GM12875 (cell line): ENCODE measurements around the gene TMEM26.

ENCODE experiments used
- H3K4me3 ChIP-seq: one replicate; pipeline ENCODE4 v1.5.1; 2011; ENCODE audit warnings: low read depth, low read length, control low read depth
- TF ChIP-seq, protein P1 (sequence below): IDR thresholded peaks from 2 replicates; pipeline ENCODE4 v1.5.1; 2011; ENCODE audit warnings: low read depth, mild to moderate bottlenecking, control low read depth, inconsistent platforms, low read length, moderate library complexity, borderline replicate concordance; ENCODE audit not compliant: insufficient read depth

The TMEM26 gene

DNA sequence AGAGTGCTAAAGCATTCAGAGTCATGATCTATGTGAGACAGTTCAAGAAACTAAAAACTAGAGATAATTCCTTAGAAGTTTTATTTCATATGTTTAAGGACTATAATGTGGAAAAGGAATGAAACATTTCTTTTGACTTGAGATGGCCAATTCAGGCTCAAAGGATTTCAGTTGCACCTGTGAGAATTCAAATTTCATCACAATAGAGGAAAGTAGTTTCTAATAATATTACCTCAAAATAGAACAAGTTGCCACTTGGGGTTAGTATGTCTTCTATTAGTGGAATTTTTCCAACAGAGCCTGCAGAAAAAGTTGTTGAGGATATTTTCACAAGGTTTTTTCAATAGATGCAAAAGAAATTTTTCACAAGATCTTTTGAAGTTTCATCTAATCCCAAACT is 37.4 kb downstream of the TMEM26 start:
- TF ChIP-seq, protein P1, sequence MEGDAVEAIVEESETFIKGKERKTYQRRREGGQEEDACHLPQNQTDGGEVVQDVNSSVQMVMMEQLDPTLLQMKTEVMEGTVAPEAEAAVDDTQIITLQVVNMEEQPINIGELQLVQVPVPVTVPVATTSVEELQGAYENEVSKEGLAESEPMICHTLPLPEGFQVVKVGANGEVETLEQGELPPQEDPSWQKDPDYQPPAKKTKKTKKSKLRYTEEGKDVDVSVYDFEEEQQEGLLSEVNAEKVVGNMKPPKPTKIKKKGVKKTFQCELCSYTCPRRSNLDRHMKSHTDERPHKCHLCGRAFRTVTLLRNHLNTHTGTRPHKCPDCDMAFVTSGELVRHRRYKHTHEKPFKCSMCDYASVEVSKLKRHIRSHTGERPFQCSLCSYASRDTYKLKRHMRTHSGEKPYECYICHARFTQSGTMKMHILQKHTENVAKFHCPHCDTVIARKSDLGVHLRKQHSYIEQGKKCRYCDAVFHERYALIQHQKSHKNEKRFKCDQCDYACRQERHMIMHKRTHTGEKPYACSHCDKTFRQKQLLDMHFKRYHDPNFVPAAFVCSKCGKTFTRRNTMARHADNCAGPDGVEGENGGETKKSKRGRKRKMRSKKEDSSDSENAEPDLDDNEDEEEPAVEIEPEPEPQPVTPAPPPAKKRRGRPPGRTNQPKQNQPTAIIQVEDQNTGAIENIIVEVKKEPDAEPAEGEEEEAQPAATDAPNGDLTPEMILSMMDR: no peak
- H3K4me3 ChIP-seq: no peak overlapping the region

DNA sequence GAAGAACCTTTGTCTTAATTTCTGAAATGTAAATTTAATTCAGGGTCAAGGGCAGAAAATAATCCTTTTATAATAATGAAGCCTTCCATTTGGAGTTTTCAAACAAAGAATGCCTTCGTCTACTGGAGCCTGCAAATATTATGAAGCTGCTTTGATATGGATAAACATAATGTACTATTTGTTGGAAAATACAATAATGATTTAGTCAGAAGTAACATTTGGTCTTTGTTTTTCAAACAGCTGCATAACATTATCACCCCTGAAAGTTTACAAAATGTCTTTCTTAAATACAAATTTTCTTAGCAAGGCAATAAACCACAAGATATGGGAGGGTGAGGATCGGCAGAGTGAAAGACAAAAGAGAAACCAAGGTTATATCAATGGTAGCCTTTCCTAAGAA is 41.5 kb downstream of the TMEM26 start:
- H3K4me3 ChIP-seq: no peak overlapping the region
- TF ChIP-seq, protein P1: no peak

DNA sequence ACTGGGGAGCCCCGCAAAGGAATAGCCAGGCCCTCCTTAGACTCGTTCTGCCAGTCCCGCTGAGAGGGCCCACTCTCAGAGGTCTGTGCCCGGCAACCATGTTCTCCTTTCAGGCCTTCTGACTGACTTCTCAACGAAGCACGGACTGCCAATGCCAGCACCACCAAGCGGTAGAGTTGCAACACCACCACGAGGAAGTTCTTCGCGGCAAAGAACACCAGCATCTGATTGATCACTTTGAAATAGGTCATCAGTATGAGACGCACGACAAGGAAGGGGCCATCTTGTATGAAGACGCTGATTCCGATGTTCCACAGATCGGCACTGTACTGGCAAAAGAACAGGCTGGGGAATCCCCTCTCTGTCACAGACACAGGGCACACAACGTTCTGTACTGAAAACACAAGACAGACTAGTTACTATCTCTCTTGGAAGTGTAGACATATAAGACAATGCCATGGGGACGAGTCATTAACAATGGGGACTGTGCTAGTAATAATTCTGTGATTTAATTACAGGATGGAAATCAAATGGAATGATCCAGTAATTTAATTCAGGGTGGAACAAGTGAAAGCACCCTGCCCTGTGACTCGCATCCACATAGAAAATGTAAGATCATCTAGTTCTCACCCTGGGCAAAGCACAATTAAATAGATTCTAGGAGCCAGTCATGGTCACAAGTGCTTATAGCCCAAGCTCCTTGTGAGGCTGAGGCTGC is 42.7 kb downstream of the TMEM26 start:
- TF ChIP-seq, protein P1: no peak
- no peak overlapping the region for H3K4me3 ChIP-seq

DNA sequence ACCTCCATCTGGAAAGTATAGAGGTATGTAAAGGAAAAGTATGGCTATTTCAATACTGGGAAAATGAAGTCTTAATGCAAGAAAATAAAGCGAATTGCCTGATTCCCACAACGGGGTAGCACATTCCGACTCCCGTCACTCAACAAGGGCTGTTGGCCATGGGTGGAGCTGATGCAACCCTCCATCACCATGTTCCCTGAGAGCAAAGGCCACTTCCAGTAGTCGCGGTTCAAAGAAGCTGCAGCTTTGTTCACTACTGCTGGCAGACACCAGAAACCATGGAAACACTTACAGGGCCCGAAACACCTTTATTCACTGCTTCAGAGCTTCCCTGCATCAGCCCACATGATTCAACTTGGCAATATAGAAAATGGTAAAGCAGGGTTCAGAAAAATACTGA is 44.0 kb downstream of the TMEM26 start:
- TF ChIP-seq, protein P1: no peak
- no peak overlapping the region for H3K4me3 ChIP-seq

DNA sequence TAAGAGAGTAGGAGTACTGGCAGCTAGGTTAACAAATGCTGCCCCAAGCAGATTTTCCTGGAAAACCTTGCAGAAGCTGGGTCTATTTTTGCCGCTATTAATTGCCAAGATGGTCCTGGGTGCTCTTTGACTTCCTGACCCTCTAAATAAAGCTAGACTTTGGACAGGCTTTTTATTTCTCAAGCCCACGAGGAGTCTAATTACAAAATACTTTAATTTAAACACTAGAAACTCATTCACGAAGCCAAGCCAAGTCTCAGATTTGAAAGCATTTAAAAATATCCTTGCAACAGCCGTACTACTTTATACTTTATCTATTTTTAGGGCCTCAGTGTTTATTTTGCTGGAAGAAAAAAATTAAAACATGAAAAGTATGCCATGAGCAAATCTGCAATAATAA is 45.1 kb downstream of the TMEM26 start:
- TF ChIP-seq, protein P1: no peak
- no peak overlapping the region for H3K4me3 ChIP-seq

DNA sequence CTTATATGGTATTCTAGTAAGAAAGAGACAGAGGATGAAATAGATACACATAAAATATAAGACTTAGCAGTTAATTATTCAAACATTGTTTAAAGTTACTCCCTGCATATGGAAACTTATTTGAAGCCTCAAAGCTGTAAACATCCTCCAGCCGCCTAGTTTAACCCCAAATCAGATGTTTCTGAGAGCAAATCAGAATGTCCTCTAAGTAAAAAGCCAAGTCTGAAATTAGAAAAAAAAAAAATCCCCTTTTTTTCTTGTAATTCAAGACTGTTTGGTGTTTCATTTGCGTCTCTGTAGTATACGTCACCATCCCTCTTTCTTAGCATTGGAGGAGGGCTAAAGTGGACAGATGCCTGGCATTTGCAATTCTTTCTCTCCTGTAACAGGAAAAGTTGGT is 46.4 kb downstream of the TMEM26 start:
- no peak overlapping the region for H3K4me3 ChIP-seq
- TF ChIP-seq, protein P1: no peak

DNA sequence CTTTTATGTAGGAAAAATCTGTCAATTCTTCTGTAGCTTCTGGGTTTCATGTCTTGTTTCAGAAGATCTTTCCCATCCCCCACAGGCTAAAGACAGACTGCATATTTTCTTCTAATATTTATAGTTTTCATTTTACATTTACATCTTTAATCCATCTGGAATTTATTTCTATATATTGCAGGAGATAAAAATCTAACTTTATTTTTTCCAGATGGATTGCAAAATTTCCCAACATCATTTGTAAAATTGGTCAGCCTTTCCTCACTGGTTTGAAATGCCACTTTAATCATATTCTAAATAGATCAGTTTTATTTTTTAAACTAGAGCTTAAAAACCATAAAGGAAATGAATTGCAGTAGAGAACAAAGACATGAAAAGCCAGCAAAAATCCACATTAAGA is 46.9 kb downstream of the TMEM26 start:
- H3K4me3 ChIP-seq: no peak overlapping the region
- TF ChIP-seq, protein P1: no peak
